GM23338 (cell line): ENCODE measurements around the gene EID2B. TPM values are rescaled to one million over a fixed set of nuclear protein-coding genes. Genes with fewer than 3 reads are reported as not detected.
A peak's percentile ranks its signal among the peaks of the same experiment; 100 is the strongest.

Experiments
- ATAC-seq: fragments of 200-7000 bp; cut with Tn5 transposase; 3 replicates; pipeline ENCODE4 v1.9.1; 2020
- DNase-seq: peaks from one replicate; pipeline ENCODE4 v3.0.0-alpha.2; 2015; ENCODE audit warnings: low spot score
- H2AFZ ChIP-seq: fragments of 200-600 bp; sonication (generic); 2 replicates; pipeline ENCODE4 v1.8.0; 2016; ENCODE audit warnings: antibody characterized with exemption, mild to moderate bottlenecking, moderate library complexity
- H3F3A ChIP-seq: fragments of 200-600 bp; sonication (generic); replicated peaks from 2 replicates; pipeline ENCODE4 v1.8.0; 2017; ENCODE audit warnings: antibody characterized with exemption, mixed run types, low read depth
- H3K27ac ChIP-seq: fragments of 200-600 bp; sonication (generic); 2 replicates; pipeline ENCODE4 v1.6.1; 2016; ENCODE audit warnings: low read depth
- H3K27me3 ChIP-seq: fragments of 200-600 bp; sonication (generic); 2 replicates; pipeline ENCODE4 v1.8.0; 2016; ENCODE audit warnings: mild to moderate bottlenecking, mixed run types, moderate library complexity; ENCODE audit not compliant: insufficient read depth
- H3K36me3 ChIP-seq: fragments of 200-600 bp; sonication (generic); 2 replicates; pipeline ENCODE4 v1.8.0; 2016; ENCODE audit warnings: mild to moderate bottlenecking; ENCODE audit not compliant: insufficient read depth
- H3K4me1 ChIP-seq: fragments of 200-600 bp; sonication (generic); 2 replicates; pipeline ENCODE4 v1.8.0; 2016; ENCODE audit warnings: mild to moderate bottlenecking, moderate library complexity; ENCODE audit not compliant: insufficient read depth
- H3K4me2 ChIP-seq: fragments of 200-600 bp; sonication (generic); 2 replicates; pipeline ENCODE4 v1.7.1; 2017; ENCODE audit warnings: mixed run types
- H3K4me3 ChIP-seq: fragments of 200-600 bp; sonication (generic); 2 replicates; pipeline ENCODE4 v1.6.1; 2016; ENCODE audit warnings: mixed run types
- H3K79me2 ChIP-seq: fragments of 200-600 bp; sonication (generic); replicated peaks from 2 replicates; pipeline ENCODE4 v1.8.0; 2017; ENCODE audit warnings: mild to moderate bottlenecking; ENCODE audit not compliant: insufficient read depth
- H3K9me2 ChIP-seq: fragments of 200-600 bp; sonication (generic); 2 replicates; pipeline ENCODE4 v1.8.0; 2017; ENCODE audit not compliant: insufficient read depth
- H4K20me1 ChIP-seq: fragments of 200-600 bp; sonication (generic); replicated peaks from 2 replicates; pipeline ENCODE4 v1.8.0; 2017; ENCODE audit warnings: mild to moderate bottlenecking; ENCODE audit not compliant: insufficient read depth
- H3K27ac Mint-ChIP-seq: 2 replicates; pipeline ENCODE4 v1.8.0; 2020; ENCODE audit warnings: inconsistent platforms, mild to moderate bottlenecking, moderate library complexity, mixed read lengths
- H3K27me3 Mint-ChIP-seq: 3 replicates; pipeline ENCODE4 v1.8.0; 2022; ENCODE audit warnings: low read depth, mild to moderate bottlenecking, moderate library complexity, mixed read lengths, inconsistent platforms; ENCODE audit not compliant: insufficient read depth, poor library complexity
- H3K36me3 Mint-ChIP-seq: 3 replicates; pipeline ENCODE4 v1.8.0; 2021; ENCODE audit warnings: low read depth, mild to moderate bottlenecking, inconsistent platforms, moderate library complexity, mixed read lengths
- H3K4me1 Mint-ChIP-seq: 3 replicates; pipeline ENCODE4 v1.8.0; 2020; ENCODE audit warnings: mild to moderate bottlenecking, inconsistent platforms, mixed read lengths
- H3K4me3 Mint-ChIP-seq: 3 replicates; pipeline ENCODE4 v1.8.0; 2021; ENCODE audit warnings: moderate library complexity, mild to moderate bottlenecking, inconsistent platforms, mixed read lengths
- H3K9me3 Mint-ChIP-seq: 3 replicates; pipeline ENCODE4 v1.8.0; 2020; ENCODE audit warnings: moderate library complexity, mild to moderate bottlenecking, inconsistent platforms, mixed read lengths
- CREB1 ChIP-seq: fragments of 250-450 bp; sonication (Bioruptor Pico); IDR thresholded peaks from 2 replicates; pipeline ENCODE4 v1.5.0; 2020; ENCODE audit warnings: low read depth, mild to moderate bottlenecking, moderate library complexity
- CTCF ChIP-seq, 2 experiments: fragments of 200-600 bp in 1 of 2; sonication (generic) in 1 of 2; conservative IDR thresholded peaks; 2 replicates each; pipeline versions ENCODE4 v1.5.1 to v1.6.1; 2016 to 2017; ENCODE audit warnings: antibody characterized with exemption in 2 of 2, low read depth in 2 of 2, mild to moderate bottlenecking in 2 of 2, moderate library complexity in 1 of 2
- EZH2 ChIP-seq: fragments of 200-600 bp; sonication (generic); IDR thresholded peaks from one replicate; pipeline ENCODE4 v1.8.0; 2017; ENCODE audit warnings: antibody characterized with exemption, mild to moderate bottlenecking, low read depth; ENCODE audit not compliant: unreplicated experiment
- JUNB ChIP-seq: IDR thresholded peaks from one replicate; pipeline ENCODE4 v1.6.1; 2016; ENCODE audit warnings: antibody characterized with exemption; ENCODE audit not compliant: unreplicated experiment
- NANOG ChIP-seq: IDR thresholded peaks from 2 replicates; pipeline ENCODE4 v1.6.1; 2016; ENCODE audit warnings: antibody characterized with exemption, borderline replicate concordance
- POLR2AphosphoS5 ChIP-seq: IDR thresholded peaks from 2 replicates; pipeline ENCODE4 v1.6.1; 2016; ENCODE audit warnings: antibody characterized with exemption, low read depth
- REST ChIP-seq: IDR thresholded peaks from one replicate; pipeline ENCODE4 v1.6.1; 2018; ENCODE audit warnings: antibody characterized with exemption; ENCODE audit not compliant: unreplicated experiment
- ZNF114 ChIP-seq: fragments of 250-450 bp; sonication (Bioruptor Pico); IDR thresholded peaks from 2 replicates; pipeline ENCODE4 v1.5.0; 2020; ENCODE audit warnings: mild to moderate bottlenecking, moderate library complexity
- ZNF331 ChIP-seq: fragments of 250-450 bp; sonication (Bioruptor Pico); IDR thresholded peaks from 2 replicates; pipeline ENCODE4 v1.5.0; 2020; ENCODE audit warnings: low read depth, mild to moderate bottlenecking, moderate library complexity
- ZNF462 ChIP-seq: fragments of 250-450 bp; sonication (Bioruptor Pico); IDR thresholded peaks from 2 replicates; pipeline ENCODE4 v1.5.0; 2020; ENCODE audit warnings: mild to moderate bottlenecking, moderate library complexity
- polyA plus RNA-seq: library from polyadenylated mRNA; unstranded; fragments of >200 nt; fragmentation: Nextera tagmentation; extraction: Ambion mirVana; gene quantifications from 2 replicates; pipeline ENCODE4 v1.2.1, GENCODE V29; 2016
- total RNA-seq: library from RNA; depleted of rRNA; stranded (reverse); fragments of >200 nt; shearing (Covaris generic); gene quantifications from 2 replicates; pipeline ENCODE4 v1.2.3, GENCODE V29; 2014

The EID2B gene
- total and polyA plus RNA-seq, 2 experiments from 2014 or later = 2.5 to 4.6 TPM

- Mint-ChIP-seq H3K27me3 (peaks cover 23% of the 10 kb centered on the region), H3K4me1 (peaks cover 25% of the 10 kb centered on the region), H3K27ac (peak overlapping the region; percentile 43; the same call in 1 of the 2 replicates), H3K9me3 (peaks cover 9% of the 10 kb centered on the region; the same call in 2 of the 3 replicates), H3K36me3 (peaks cover 31% of the 10 kb centered on the region), H3K4me3 (peak overlapping the region; percentile 63)
- peak; percentile 44 for DNase-seq
- Histone ChIP-seq H3F3A (0 out of 2 replicates have a peak, but pooled peaks cover 14% of the 10 kb centered on the region), H3K79me2 (peaks cover 16% of the 10 kb centered on the region), H4K20me1 (0 out of 2 replicates have a peak, but pooled peaks cover 4% of the 10 kb centered on the region), H2AFZ (no peak overlapping the region), H3K27me3 (peaks cover 11% of the 10 kb centered on the region), H3K4me2 (peak overlapping the region; percentile 65), H3K27ac (peak overlapping the region; percentile 90), H3K4me1 (peaks cover 15% of the 10 kb centered on the region; the same call in 1 of the 2 replicates), H3K4me3 (peak overlapping the region; percentile 30; the same call in 1 of the 2 replicates), H3K36me3 (no peaks in the 10 kb centered on the region; the same call in 1 of the 2 replicates), H3K9me2 (no peaks in the 10 kb centered on the region)
- TF ChIP-seq POLR2AphosphoS5 (no peak), EZH2 (no peak), ZNF114 (no peak), ZNF462 (no peak), CREB1 (CRISPR knock-in tag) (no peak), NANOG (no peak), REST (no peak), JUNB (no peak), ZNF331 (CRISPR knock-in tag) (no peak), CTCF (conservative IDR thresholded peaks at IDR 0.05; ENCODE audit: low read depth in 2 of 2) (no peak)
- ATAC-seq = no peak
These were observed 14.2 kb downstream of the EID2B start for GRCh38 chr19:39518458-39518857.
